ENCODE data around the gene CINP.
A peak's percentile ranks its signal among the peaks of the same experiment; 100 is the strongest.
"Not testable (repeated sequence)": the region's sequence is repeated elsewhere in the genome, so short reads cannot be mapped to it uniquely, and the experiment has no call there.

Gene CINP

DNA sequence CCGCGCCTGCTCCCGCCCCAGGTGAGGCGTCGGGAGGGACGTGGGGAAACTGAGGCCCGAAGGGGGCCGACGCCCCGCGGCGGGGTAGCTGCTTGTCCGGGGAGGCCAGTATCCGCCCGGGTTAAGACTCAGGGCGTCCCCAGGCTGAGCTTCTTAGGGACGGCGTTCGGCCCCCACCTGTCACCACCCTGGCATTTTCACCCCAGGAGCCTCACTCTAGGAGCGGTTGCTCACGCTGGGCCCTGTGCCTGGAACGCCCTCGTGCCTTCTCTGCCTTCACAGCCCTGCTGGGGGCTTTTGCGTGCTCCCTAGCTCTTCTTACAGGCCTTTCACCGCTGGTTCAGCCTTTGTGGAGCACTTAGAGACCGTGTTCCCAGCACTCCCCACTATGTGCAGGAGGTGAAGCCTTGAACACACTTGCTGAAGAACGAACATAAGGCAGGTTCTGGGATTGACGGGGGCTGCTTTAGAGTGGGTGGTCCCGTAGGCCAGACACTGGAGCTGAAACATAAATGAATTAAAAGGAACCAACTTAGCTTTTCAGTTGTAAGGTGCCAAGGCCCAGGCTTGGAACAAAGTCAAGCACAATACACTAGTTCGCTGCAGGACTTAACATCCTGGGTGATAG is 42.5 kb downstream of the CINP start:
- DNase-seq: peak; percentile 12 to 49 (median 40)

DNA sequence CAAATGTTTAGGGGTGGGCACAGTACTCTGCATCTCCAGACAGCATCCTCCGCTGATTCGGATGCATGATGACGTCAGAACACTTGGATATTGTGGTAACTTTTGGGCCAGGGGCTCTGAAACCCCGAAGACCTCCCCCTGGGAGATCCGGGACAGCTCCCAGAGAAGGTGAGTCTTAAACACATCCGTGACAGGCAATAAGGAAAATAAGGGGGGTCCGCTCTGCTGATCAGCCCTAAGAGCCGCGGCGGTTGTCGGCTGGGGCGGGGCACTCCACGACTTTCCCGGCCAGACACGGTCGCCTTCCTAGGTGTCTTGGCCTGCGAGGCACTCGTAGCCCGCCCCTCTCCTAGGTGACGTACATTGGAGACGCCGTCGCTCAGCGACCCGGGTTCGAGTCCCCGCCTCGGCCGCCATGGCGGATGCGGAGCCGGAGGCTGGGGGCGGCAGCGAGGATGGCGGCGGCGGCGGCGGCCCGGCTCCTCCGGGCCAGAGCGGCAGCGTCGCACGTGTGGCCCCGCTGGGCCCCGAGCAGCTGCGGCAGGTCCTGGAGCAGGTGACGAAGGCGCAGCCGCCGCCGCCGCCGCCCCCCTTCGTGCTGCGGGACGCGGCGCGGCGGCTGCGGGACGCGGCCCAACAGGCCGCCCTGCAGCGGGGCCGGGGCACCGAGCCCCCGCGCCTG is 43.2 kb downstream of the CINP start, which contains the start of gene ZNF839:
ZNF839 (plus strand) TSS at position 396 of the 682 bp plus-strand sequence; CDS start at position 416, 20 bp downstream.
- peak; percentile 94 to 97 (median 96) for DNase-seq

DNA sequence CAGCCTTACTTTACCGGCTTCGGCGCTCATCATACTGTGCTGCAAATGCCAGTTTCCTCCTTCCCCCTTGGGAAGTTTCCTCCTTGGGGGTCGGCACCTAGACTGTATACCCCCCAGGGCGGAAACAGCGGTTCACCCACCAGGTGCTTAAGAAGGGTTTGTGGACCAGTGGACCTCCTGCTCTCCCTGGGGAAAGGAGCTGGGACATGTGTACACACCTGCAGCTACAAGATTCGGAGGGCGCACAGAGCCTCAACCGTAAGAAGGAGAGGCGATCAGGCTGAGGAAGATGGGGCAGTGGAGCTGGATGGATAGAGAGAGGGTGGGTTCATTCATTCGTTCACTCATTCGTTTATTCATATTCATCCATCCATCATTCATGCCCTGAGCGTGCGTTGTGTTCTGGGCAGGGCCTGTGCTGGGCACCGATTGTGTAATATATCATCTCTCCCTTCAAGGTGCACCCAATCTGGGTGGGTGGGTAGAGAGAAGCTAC is 43.9 kb downstream of the CINP start:
- DNase-seq: no peak

GRCh38 chr14:102317564-102318248 is 45.0 kb downstream of the CINP start:
- DNase-seq: peak in 3 of 4 experiments; percentile 17 to 46 (median 25)

GRCh38 chr14:102316743-102317563 is 45.7 kb downstream of the CINP start:
- peak; percentile 95 to 96 (median 96) for DNase-seq

- peak; percentile 30 to 64 (median 42) for DNase-seq
These were observed 46.4 kb downstream of the CINP start for GRCh38 chr14:102316338-102316742.

DNA sequence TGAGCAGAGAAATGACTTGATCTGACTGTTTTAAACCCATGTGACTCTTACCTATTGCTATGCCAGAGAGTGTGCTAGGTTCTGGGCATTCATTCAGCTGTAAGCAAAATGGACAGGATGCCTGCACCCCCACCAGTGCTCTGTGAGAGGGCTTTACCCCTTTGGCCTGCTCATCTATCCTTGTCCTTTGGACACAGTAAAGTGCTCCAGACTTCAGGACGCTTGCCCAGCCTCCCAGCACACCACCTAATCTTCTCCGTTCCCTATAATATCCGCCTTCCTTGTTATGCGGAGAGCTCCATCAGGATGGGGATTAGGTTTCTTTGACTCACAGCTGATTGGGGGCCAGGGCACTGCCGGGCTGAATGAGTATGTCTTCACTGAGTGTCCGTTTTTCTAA is 47.6 kb downstream of the CINP start:
- DNase-seq: no peak

DNA sequence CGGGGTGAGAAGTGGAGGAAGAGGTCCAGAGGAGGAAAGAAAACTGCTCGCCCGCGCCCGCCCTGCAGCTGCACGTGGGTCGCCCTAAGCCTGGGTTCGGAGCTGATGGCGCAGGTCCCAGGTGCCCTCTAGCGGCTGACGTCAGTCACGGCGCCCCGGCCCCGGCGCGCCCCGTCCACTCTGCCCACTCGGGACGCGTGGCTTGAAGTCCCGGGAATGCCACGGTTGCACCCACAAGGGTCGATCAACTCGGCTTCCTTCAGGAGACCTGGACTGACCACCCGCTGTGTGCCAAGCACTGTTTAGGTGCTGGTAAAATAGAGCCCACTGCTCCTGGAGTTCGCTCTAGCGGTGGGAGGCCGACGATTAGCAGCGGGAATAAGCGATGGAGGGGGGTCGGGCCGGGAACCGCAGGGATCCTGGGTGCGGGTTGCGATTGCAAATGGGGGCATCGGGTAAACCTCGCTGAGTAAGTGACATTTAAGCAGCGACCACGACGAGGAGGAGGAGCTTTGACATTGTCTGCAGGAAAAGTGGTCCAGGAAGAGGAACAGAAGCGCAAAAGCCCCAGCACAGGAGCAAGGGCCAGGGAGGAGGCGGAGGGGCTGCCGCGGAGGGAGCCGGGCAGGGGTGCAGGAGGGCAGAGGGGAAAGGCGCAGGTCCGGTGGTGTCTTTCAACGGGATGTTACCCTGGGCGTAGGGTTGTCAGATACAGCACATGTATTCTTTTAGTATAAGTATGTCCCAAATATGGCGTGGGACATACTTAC is 48.3 kb downstream of the CINP start:
- DNase-seq: peak; percentile 83 to 93 (median 88)

DNA sequence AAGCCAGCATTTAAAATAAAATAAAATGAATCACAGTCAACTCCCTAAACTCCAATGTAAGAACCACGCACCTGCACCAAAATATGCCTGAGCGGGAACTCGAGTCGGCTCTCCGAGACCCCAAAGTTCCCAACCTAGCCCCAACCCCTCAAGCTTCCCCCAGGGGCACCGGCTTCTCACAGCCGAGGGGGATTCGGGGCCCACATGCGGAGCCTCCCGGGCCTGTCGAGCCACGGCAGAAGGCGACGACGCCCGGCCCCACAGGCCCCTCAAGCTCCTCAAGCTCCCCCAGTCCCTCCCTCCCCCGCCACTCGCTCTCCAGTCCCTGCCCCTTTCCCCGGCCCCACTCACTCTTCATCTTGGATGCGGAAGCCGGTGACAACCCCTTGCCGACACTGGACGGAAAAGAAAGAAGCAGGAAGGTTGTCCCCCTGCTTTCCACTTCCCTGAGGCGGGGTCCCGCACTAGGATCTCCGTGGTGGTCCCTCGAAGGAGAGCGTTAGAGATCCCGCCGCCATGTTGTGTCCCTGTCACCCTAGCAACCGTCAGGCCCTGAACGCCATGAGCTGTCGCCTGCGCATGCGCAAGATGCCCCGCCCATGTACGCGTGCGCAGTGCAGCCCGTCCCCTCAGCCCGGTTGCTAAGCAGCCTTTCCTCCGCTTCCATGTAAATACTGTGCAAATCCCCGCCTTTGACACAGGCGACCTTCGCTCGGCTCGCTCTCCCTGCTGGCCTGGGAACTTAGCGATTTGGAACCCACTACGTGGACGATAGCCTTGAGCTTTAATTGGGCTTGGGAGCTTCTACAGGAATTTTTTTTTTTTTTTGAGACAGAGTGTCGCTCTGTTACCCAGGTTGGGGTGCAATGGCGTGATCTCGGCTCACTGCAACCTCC is 57.8 kb downstream of the CINP start, which contains the start of gene MOK:
MOK (minus strand) TSS at position 554 of the 896 bp plus-strand sequence; CDS start at position 358, 196 bp downstream.
- DNase-seq: peak; percentile 97 to 99 (median 98)

GRCh38 chr14:102303664-102304063 is 59.0 kb downstream of the CINP start:
- DNase-seq: no peak

GRCh38 chr14:102298303-102299070 is 64.2 kb downstream of the CINP start:
- not testable (repeated sequence) for DNase-seq
